ENCODE results near the gene PPP1R27. TPM values are rescaled to one million over a fixed set of nuclear protein-coding genes. Genes with fewer than 3 reads are reported as not detected.
A peak's percentile ranks its signal among the peaks of the same experiment; 100 is the strongest.

Gene PPP1R27
- total RNA-seq (43.4 TPM), polyA plus RNA-seq (ENCODE audit: insufficient read depth in 1 of 8, insufficient read length in 8 of 8, low replicate concordance in 1 of 8) (10 to 100 TPM; 14.6 to 57.4 (median 28.8) TPM)
- long read RNA-seq, donor 1, transcript PPP1R27-201 (3 exons, 782 nt) = major isoform, 11 of 13 reads
- long read RNA-seq, donor 1, partial matches to known transcripts = 0 of 13 reads
- long read RNA-seq, donor 1, other reads (novel, unspliced or antisense) = 0 of 13 reads
- long read RNA-seq, donor 2, partial matches to known transcripts = 0 of 4 reads
- long read RNA-seq, donor 2, other reads (novel, unspliced or antisense) = 0 of 4 reads
- long read RNA-seq, donor 3, transcript PPP1R27-201 (3 exons, 782 nt) = major isoform, 36 of 36 reads
- long read RNA-seq, donor 3, partial matches to known transcripts = 0 of 36 reads
- long read RNA-seq, donor 3, other reads (novel, unspliced or antisense) = 0 of 36 reads
- long read RNA-seq, donor 4, transcript PPP1R27-201 (3 exons, 782 nt) = major isoform, 40 of 43 reads
- long read RNA-seq, donor 4, partial matches to known transcripts = 0 of 43 reads
- long read RNA-seq, donor 4, other reads (novel, unspliced or antisense) = 0 of 43 reads
- long read RNA-seq, donor 5, transcript PPP1R27-201 (3 exons, 782 nt) = major isoform, 34 of 34 reads
- long read RNA-seq, donor 5, partial matches to known transcripts = 0 of 34 reads
- long read RNA-seq, donor 5, other reads (novel, unspliced or antisense) = 0 of 34 reads
- long read RNA-seq, donor 6, transcript PPP1R27-201 (3 exons, 782 nt) = major isoform, 41 of 43 reads
- long read RNA-seq, donor 6, partial matches to known transcripts = 0 of 43 reads
- long read RNA-seq, donor 6, other reads (novel, unspliced or antisense) = 0 of 43 reads
- long read RNA-seq, donor 7, transcript PPP1R27-201 (3 exons, 782 nt) = major isoform, 32 of 35 reads
- long read RNA-seq, donor 7, partial matches to known transcripts = 0 of 35 reads
- long read RNA-seq, donor 7, other reads (novel, unspliced or antisense) = 0 of 35 reads
- long read RNA-seq, donor 8, transcript PPP1R27-201 (3 exons, 782 nt) = major isoform, 16 of 17 reads
- long read RNA-seq, donor 8, partial matches to known transcripts = 0 of 17 reads
- long read RNA-seq, donor 8, other reads (novel, unspliced or antisense) = 0 of 17 reads
- long read RNA-seq, donor 9, transcript PPP1R27-201 (3 exons, 782 nt) = major isoform, 36 of 38 reads
- long read RNA-seq, donor 9, partial matches to known transcripts = 0 of 38 reads
- long read RNA-seq, donor 9, other reads (novel, unspliced or antisense) = 0 of 38 reads
- long read RNA-seq, donor 10, transcript PPP1R27-201 (3 exons, 782 nt) = major isoform, 36 of 49 reads
- long read RNA-seq, donor 10, transcript PPP1R27-202 (2 exons, 1,443 nt) = minor isoform, 7 of 49 reads
- long read RNA-seq, donor 10, partial matches to known transcripts = 6 of 49 reads
- long read RNA-seq, donor 10, other reads (novel, unspliced or antisense) = 0 of 49 reads
- long read RNA-seq, donor 11, transcript PPP1R27-201 (3 exons, 782 nt) = major isoform, 35 of 37 reads
- long read RNA-seq, donor 11, partial matches to known transcripts = 0 of 37 reads
- long read RNA-seq, donor 11, other reads (novel, unspliced or antisense) = 0 of 37 reads

DNA sequence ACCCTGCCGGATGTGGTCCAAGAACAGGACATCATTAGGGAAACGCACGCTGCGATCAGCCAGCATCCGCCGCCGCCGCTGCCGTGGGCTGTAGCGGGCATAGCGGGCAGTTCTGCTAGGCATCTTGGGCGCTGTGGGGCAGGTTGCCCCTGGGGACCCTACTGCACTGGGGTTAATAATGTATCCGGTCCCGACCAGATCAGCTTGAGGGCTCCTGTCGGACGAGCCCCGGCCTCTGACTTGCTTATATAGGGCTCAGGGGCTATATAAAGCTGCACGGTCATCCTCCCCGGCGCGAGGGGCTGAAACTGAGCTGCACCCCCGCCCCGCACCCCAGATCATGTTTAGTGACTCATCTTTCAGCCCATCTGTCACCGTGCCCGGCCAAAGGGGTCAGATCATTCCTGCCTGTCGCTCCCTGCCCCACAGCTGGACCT is at the start of gene PPP1R27:
Gene PPP1R27, minus strand, starts transcription at position 220 of the 437 bp plus-strand sequence. Its CDS starts 97 bp downstream, at position 123.
- H3K4me3 ChIP-seq (ENCODE audit: low read length) = peak within 1 kb of the TSS; percentile 93
- peaks cover 25% of the 10 kb centered on the region for H3K4me1 ChIP-seq (ENCODE audit: control insufficient read depth, insufficient read depth, low read length)
- H3K27ac ChIP-seq (ENCODE audit: low read length) = peak within 1 kb of the TSS; percentile 96
- peak; percentile 51 for DNase-seq
- 92% methylated on average over 26 of the region's 26 CpGs for WGBS (ENCODE audit: insufficient coverage)
- H3K36me3 ChIP-seq (ENCODE audit: control insufficient read depth, insufficient read depth, low read length) = peaks cover 3% of the 10 kb centered on the region
- no peaks in the 10 kb centered on the region for H3K9me3 ChIP-seq (replicated peaks; ENCODE audit: control insufficient read depth, low read depth, low read length)
- no peaks in the 10 kb centered on the region for H3K27me3 ChIP-seq (ENCODE audit: control insufficient read depth, insufficient read depth, low read length)

GRCh38 chr17:81884520-81884919 is 49.7 kb upstream of the PPP1R27 start:
- Histone ChIP-seq H3K9me3 (replicated peaks; ENCODE audit: control insufficient read depth, low read depth, low read length) (no peaks in the 10 kb centered on the region), H3K36me3 (ENCODE audit: control insufficient read depth, insufficient read depth, low read length) (peaks cover 71% of the 10 kb centered on the region), H3K4me1 (ENCODE audit: control insufficient read depth, insufficient read depth, low read length) (peaks cover 26% of the 10 kb centered on the region), H3K4me3 (ENCODE audit: low read length) (no peak overlapping the region), H3K27ac (ENCODE audit: low read length) (peak overlapping the region; percentile 87), H3K27me3 (ENCODE audit: control insufficient read depth, insufficient read depth, low read length) (no peaks in the 10 kb centered on the region)
- DNase-seq = no peak
- 56% methylated on average over 11 of the region's 11 CpGs for WGBS (ENCODE audit: insufficient coverage)

DNA sequence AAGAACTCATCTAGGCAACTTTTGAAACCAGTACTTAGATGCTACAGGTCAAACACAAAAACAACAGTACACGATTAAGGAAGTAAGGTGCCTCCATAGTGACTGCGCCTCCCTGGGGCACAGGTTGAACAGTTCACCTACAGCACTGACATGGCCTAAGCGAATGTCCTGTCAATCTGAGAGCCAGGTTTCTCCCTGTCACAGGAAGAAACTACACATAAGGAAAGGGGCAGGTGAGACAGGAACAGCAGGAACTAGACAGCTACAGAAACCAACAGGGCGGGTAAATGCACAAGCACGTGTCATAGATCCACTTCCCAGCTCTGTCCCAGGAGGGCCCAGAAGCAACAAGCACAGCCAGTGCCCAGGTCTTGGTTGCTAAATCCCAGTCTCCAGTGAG is 44.3 kb upstream of the PPP1R27 start:
- H3K4me1 ChIP-seq (ENCODE audit: control insufficient read depth, insufficient read depth, low read length) = no peaks in the 10 kb centered on the region
- no peaks in the 10 kb centered on the region for H3K27me3 ChIP-seq (ENCODE audit: control insufficient read depth, insufficient read depth, low read length)
- peaks cover 26% of the 10 kb centered on the region for H3K36me3 ChIP-seq (ENCODE audit: control insufficient read depth, insufficient read depth, low read length)
- H3K4me3 ChIP-seq (ENCODE audit: low read length) = no peak overlapping the region
- H3K27ac ChIP-seq (ENCODE audit: low read length) = no peak overlapping the region
- DNase-seq = no peak
- no CpG with 5 or more reads among the region's 5 CpGs for WGBS (ENCODE audit: insufficient coverage)
- no peaks in the 10 kb centered on the region for H3K9me3 ChIP-seq (replicated peaks; ENCODE audit: control insufficient read depth, low read depth, low read length)

DNA sequence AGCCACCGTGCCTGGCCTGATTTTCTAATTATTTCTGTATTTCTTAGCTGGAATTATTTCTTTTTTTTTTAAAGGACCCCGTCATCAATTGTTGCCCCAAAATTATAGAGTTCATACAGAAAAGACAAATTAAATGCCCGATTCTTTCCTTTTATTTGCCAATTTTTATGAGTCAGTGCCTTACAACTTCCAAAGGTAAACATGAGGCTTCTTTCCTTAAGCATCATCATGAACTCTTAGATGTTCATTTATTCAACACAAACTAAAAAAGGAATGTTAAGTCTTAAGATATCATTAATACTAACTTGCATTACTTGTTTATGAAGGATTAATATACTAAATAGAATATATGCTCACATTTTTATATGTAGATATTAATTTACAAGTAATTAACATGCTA is 43.4 kb upstream of the PPP1R27 start:
- DNase-seq = no peak
- peaks cover 22% of the 10 kb centered on the region for H3K36me3 ChIP-seq (ENCODE audit: control insufficient read depth, insufficient read depth, low read length)
- no peaks in the 10 kb centered on the region for H3K4me1 ChIP-seq (ENCODE audit: control insufficient read depth, insufficient read depth, low read length)
- no peaks in the 10 kb centered on the region for H3K9me3 ChIP-seq (replicated peaks; ENCODE audit: control insufficient read depth, low read depth, low read length)
- H3K4me3 ChIP-seq (ENCODE audit: low read length) = no peak overlapping the region
- 80% methylated on average over 1 of the region's 3 CpGs for WGBS (ENCODE audit: insufficient coverage)
- no peaks in the 10 kb centered on the region for H3K27me3 ChIP-seq (ENCODE audit: control insufficient read depth, insufficient read depth, low read length)
- no peak overlapping the region for H3K27ac ChIP-seq (ENCODE audit: low read length)

DNA sequence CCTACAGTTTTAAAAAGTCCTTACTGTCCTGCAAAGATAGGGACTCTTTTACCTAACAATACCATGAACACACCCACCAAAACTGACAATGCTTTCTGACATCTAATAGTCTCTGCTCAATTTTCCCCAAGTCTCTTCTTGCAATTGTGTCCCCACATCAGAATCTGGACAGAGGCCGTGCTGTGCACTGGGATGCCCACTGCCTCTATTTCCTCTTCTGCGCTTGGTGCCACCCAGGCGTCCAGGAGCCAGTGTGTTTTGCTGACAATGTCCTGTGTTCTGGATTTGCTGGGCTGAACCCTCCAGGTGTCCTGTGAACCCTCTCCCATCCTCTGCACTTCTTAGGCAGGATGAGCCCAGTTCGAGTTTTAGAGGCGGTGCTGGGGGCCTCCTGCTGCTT is 42.7 kb upstream of the PPP1R27 start:
- Histone ChIP-seq H3K4me1 (ENCODE audit: control insufficient read depth, insufficient read depth, low read length) (peaks cover 5% of the 10 kb centered on the region), H3K27me3 (ENCODE audit: control insufficient read depth, insufficient read depth, low read length) (no peaks in the 10 kb centered on the region), H3K36me3 (ENCODE audit: control insufficient read depth, insufficient read depth, low read length) (peaks cover 18% of the 10 kb centered on the region), H3K4me3 (ENCODE audit: low read length) (no peak overlapping the region), H3K9me3 (replicated peaks; ENCODE audit: control insufficient read depth, low read depth, low read length) (no peaks in the 10 kb centered on the region), H3K27ac (ENCODE audit: low read length) (no peak overlapping the region)
- WGBS (ENCODE audit: insufficient coverage) = 96% methylated on average over 3 of the region's 5 CpGs
- no peak for DNase-seq

DNA sequence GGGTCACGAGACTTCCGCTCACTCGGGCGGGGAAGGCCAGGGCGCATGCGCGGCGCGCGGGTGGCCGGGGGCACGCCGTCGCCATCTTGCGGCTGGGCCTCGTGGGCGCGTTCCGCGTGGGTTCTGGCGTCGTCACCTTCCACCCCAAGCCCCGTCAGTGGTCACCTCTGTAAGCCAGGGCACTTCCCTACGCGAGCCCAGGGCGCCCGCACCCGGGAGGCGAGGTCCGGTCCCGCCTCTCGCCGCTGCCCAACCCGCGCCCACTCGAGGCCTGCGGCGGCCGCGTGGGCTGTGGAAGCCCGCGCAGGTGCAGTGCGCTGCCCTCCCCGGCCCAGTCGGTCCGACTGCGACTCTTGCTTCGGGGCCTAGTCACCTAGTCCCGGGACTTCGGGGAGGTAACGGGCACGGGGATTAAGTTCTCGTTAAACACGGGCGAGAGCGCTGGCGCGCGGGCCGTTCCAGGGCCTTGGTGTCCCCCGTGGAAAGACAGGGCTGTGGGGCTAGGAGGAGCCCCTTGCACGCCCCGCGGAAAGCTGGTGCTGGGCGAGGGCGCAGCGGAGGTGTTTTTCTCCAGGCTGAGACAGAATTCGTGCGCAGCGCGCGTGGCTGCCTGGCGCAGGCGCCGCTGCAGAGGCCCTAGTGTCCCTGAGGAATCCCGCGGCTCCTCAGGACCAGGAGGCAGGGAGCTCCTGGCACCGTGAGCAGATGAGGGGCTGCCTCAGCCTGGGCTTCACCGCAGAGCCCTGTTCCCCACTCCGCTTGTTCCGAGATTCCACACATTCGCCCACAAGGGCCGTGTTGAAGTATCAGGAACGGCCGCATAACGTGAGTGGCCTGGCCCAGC is 36.8 kb upstream of the PPP1R27 start:
- peak overlapping the region; percentile 90 for H3K27ac ChIP-seq (ENCODE audit: low read length)
- peaks cover 49% of the 10 kb centered on the region for H3K4me1 ChIP-seq (ENCODE audit: control insufficient read depth, insufficient read depth, low read length)
- no peaks in the 10 kb centered on the region for H3K27me3 ChIP-seq (ENCODE audit: control insufficient read depth, insufficient read depth, low read length)
- peak; percentile 96 for DNase-seq
- H3K9me3 ChIP-seq (replicated peaks; ENCODE audit: control insufficient read depth, low read depth, low read length) = no peaks in the 10 kb centered on the region
- under 1% methylated on average over 86 of the region's 86 CpGs for WGBS (ENCODE audit: insufficient coverage)
- H3K36me3 ChIP-seq (ENCODE audit: control insufficient read depth, insufficient read depth, low read length) = peaks cover 34% of the 10 kb centered on the region
- H3K4me3 ChIP-seq (ENCODE audit: low read length) = peak overlapping the region; percentile 65

- Histone ChIP-seq H3K9me3 (replicated peaks; ENCODE audit: control insufficient read depth, low read depth, low read length) (no peaks in the 10 kb centered on the region), H3K4me3 (ENCODE audit: low read length) (peak within 1 kb of the TSS; percentile 65), H3K27me3 (ENCODE audit: control insufficient read depth, insufficient read depth, low read length) (no peaks in the 10 kb centered on the region), H3K36me3 (ENCODE audit: control insufficient read depth, insufficient read depth, low read length) (peaks cover 38% of the 10 kb centered on the region), H3K4me1 (ENCODE audit: control insufficient read depth, insufficient read depth, low read length) (peaks cover 55% of the 10 kb centered on the region), H3K27ac (ENCODE audit: low read length) (peak within 1 kb of the TSS; percentile 94)
- no peak for DNase-seq
- under 1% methylated on average over 36 of the region's 64 CpGs for WGBS (ENCODE audit: insufficient coverage)
Measured at GRCh38 chr17:81870981-81871386, 36.1 kb upstream of the PPP1R27 start, which contains the start of gene ARHGDIA. Gene ARHGDIA (minus strand): TSS chr17:81871337. CDS start chr17:81869930, 1,407 bp downstream.

DNA sequence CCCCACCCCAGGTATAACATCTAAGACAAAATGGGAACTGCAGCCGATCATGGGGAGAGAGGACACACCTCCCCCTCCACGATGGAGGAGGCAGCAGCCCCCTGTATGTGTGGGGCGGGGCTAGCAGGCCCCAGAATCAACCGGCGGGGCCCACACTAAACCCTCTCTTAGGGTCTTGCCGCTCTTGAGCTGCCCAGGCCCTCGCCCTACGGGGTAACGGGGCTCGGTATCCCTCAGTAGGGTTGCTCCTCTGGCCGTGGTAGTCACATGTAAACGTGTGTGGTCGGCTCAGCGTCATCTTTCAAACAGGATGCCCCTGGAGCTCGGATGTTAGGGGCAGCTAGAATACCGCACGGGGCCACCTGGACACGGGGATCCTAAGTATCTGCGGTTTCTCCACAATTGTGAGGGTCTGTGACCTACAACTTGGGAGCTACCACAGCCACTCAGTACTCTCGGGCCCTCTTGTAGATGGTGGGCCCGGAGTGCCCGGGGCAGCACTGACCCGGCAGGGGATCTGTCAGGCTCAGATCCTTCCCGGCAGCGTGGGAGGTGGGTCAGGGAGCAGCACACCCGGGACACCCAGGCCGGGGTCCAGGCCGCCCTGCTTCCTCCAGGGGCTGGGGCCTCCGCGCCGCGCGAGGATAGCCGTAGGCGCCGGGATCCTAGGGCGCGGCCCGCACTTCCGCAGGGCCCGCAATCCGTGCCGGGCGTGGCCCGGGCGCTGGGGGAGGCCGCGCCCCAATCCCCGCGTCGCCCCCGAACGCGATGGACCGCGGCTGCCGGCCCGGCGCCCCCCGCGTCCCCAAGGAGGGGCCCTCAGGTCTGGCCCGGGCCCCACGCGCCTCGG is 35.5 kb upstream of the PPP1R27 start:
- no peaks in the 10 kb centered on the region for H3K27me3 ChIP-seq (ENCODE audit: control insufficient read depth, insufficient read depth, low read length)
- H3K9me3 ChIP-seq (replicated peaks; ENCODE audit: control insufficient read depth, low read depth, low read length) = no peaks in the 10 kb centered on the region
- peak overlapping the region; percentile 94 for H3K27ac ChIP-seq (ENCODE audit: low read length)
- under 1% methylated on average over 62 of the region's 65 CpGs for WGBS (ENCODE audit: insufficient coverage)
- peaks cover 45% of the 10 kb centered on the region for H3K36me3 ChIP-seq (ENCODE audit: control insufficient read depth, insufficient read depth, low read length)
- H3K4me3 ChIP-seq (ENCODE audit: low read length) = peak overlapping the region; percentile 65
- peak; percentile 60 for DNase-seq
- peaks cover 60% of the 10 kb centered on the region for H3K4me1 ChIP-seq (ENCODE audit: control insufficient read depth, insufficient read depth, low read length)
